GM21515 (cell line): ENCODE data around the gene GPRC5B.

Experiments
- ATAC-seq: cut with Tn5 transposase; IDR thresholded peaks from one replicate; pipeline ENCODE4 v1.9.1; 2021; ENCODE audit not compliant: unreplicated experiment

Gene GPRC5B, protein sequence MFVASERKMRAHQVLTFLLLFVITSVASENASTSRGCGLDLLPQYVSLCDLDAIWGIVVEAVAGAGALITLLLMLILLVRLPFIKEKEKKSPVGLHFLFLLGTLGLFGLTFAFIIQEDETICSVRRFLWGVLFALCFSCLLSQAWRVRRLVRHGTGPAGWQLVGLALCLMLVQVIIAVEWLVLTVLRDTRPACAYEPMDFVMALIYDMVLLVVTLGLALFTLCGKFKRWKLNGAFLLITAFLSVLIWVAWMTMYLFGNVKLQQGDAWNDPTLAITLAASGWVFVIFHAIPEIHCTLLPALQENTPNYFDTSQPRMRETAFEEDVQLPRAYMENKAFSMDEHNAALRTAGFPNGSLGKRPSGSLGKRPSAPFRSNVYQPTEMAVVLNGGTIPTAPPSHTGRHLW

DNA sequence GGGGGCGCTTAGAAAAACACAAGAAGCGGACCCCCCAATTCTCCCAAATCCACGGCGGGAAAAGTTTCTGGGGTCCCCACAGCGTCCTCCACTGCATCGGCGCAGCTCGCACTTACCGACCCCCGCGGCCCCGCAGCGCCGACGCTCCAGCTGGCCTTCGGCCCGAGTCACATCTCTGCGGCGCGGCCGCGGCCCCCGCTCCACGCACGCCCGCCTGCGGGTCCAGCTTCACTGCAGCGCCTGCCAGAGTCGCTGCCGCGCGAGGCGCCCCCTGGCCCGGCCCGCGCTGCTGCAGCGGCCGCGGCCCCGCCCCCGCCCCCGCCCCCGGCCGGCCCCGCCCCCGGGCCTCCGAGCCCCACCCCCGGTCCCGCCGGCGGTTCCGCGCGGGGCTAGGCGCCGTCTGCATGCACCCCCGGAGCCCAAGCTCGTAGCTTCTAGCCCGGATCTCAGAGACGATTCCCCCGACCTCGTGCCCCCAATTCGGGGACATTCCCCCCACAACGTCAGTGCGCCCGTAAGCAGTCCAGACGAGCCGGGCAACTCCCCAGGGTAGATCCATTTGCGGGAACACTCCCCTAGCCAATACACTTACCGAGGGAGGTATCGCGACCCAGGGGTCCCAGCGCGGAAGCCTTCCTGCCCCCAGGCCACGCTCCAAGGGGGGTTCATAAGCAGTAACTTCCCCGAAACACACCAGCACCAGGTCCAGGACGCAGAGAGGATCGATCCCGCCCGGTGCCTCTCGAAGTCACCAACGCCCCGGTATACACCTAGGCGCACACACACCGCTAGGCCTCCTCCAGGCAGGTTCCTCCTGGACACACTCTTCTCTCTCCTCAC, at the start of gene GPRC5B:
GPRC5B (minus strand) TSS at position 238 of the 840 bp plus-strand sequence. CDS start 12,003 bp downstream, outside the sequence.
- ATAC-seq, result no peak

DNA sequence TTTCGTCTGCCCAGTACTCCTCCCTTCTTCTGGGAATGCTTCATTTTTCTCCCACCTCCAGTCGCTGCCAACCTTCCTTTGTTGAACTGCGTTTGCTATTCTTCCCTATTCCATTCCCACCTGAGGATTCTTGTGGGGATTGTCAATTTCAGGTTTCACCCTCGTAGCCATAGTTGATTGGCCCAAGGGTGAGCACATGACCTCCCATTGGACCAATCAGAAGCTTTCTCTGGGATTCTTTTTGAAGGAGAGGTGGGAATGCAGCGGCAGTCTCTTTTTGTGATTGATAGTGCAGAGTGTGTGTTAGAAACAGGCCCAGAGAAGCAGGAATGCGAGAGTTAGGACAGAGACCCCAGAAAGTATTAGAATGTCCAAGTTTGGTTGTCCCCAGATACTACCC, 49.1 kb upstream of the GPRC5B start:
- ATAC-seq, result no peak

DNA sequence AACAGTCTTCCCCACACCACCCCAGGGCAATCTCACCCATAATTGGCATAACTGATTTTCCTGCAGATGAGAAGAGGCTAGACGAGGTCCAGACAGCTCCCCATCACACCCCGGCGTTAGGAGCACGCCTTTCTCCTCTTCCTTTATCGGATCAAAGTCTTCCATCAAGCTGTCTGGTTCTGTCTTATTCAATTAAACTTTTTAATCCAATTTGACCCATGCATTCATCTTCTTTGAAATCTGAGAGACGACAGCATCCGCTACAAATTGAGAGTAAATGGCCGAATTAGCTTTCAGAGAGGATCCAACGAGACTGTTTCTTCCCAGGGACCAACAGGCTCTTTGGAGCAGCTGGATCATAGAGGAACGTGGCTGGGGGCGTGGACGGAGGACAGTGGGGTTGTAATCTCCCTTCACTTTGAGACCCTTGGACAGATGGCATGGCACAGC, 44.4 kb upstream of the GPRC5B start:
- ATAC-seq, result no peak

DNA sequence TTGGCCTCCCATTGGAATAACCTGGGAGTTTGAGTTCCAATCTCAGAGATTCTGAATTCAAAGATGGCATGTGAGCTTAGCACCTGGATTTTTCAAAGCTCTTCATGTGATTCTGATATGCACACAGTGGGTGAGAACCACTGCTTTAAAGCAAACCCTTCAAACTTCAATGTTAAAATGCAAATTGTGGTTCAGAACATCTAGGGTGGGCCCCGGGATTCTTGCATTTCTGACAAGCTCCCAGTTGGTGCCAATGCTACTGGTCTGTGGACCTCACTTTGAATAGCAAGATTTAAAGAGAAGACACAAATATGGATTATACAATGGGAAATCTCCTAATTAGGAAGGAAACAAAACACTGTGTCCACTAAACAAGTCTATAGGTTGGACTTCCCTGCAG, 43.8 kb upstream of the GPRC5B start:
- ATAC-seq, result no peak

DNA sequence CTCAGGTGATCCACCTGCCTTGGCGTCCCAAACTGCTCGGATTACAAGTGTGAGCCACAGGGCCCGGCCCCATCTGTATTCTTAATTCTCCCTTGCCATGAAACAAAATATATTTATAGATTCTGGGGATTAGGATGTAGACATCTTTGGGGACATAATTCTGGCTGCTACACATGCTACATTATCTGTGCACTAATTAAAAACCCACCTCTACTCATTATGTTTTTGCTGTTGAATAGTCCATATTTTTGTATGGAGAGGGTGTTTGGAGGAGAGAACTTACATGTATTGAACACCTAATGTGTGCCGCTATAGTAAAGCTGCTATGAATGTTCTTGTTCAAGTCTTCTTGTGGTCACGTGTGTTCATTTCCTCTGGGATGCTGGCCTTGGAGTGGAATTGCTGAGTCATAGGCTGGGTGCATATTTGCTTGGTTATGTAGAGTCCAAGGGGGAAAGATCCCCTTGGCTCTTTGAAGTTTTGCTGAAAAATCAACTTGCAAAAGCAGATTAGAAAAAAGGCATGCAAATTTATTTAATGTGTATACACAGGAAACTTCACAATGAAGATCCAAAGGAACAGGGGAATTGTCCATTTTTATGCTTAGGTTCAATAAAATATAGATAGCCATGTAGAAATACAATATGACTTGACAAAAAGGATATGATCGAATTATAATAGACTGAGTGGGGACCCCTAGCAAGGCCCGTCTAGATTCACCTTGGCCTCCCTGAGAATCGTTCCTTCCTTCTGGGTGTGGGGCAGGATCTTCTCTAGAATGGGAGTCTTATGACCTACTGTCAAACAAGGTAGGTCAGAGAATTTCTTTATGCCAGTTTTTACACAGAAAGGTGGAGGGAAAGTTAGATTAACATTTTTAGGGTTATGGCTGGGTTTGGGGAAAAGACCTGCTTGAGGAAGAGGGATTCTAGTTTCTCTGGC, 42.1 kb upstream of the GPRC5B start:
- ATAC-seq, result no peak

DNA sequence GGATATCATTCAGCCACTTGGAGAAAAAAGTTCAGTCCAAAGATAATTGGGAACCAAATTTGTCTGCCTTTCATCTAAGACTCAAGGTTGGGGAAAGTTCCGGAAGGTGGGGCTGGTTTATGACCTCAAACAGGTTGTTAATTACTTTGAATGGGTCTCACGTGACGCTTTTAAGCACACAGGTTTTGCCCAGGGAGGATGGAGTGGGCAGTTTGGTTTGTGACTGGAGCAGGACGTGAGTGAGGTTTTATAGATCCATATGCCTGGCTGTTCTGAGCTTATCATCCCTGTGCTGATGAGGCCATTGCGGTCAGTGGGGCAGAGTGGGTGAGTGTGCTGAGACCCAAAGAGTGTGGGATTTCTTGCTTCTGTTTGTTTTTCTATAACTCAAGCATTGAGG, 38.7 kb upstream of the GPRC5B start:
- no peak for ATAC-seq

DNA sequence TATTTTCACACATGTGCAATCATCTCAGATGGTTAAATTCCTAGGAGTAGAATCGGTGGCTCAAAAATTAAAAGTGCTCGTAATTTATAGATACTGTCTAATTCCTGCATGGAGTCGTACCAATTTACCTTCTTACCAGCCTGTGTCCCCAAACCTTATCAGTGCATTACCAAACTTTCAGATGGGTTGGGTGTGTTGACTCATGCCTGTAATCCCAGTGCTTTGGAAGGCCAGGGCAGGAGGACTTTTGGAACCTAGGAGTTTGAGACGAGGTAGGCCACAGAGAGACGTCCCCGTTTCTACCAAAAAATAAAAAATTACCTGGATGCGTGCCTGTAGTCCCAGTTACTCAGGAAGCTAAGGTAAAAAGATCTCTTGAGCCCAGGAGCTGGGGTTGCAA, 34.5 kb upstream of the GPRC5B start:
- no peak for ATAC-seq

DNA sequence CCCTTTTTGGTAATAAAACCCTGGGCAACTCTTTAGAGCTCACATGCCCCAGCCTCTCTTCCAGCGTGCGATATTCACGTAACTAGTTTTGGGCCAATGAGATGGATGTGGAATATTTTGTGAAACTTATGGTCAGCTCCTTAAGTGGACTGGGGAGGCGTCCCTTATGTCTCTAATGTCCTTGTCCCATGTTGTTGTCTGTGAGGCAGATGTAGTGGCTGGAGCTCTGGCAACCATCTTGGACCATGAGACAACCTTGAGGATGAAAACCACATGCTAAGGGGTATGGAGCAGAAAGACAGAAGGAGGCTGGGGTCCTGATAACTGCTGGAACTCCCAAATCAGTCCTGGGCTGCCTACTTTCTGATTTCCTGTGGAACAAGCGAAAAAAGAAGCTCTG, 31.4 kb upstream of the GPRC5B start:
- no peak for ATAC-seq

DNA sequence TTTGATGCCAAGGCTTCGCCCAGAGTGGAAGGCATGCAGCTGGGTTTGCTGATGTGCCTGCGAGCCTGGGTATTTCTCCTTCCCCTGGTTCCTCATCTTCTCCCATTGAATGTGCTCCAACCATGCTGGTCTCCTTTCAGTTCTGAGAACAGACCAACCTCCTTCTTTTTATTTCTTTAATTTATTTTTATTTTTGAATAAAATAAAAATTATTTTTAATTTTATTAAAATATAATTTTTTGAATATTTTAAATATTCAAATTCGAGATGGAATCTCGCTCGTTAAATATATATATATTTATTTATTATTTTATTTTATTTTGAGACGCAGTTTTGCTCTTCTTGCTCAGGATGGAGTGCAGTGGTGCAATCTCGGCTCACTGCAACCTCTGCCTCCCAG, 30.2 kb upstream of the GPRC5B start:
- no peak for ATAC-seq

DNA sequence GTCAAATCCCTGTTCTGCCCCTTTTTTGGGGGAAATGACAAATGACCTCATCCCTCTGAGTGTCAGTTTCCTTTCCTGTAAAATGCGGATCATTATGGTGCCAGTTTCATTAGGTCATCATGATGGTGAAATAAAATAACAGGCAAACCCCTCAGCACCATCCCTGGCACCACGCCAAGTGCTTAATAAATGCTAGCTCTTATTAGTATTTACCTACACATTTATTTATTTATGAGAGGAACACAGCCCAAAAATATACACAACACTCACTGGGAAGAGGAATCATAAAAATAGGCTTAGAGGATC, 28.6 kb upstream of the GPRC5B start:
- no peak for ATAC-seq

DNA sequence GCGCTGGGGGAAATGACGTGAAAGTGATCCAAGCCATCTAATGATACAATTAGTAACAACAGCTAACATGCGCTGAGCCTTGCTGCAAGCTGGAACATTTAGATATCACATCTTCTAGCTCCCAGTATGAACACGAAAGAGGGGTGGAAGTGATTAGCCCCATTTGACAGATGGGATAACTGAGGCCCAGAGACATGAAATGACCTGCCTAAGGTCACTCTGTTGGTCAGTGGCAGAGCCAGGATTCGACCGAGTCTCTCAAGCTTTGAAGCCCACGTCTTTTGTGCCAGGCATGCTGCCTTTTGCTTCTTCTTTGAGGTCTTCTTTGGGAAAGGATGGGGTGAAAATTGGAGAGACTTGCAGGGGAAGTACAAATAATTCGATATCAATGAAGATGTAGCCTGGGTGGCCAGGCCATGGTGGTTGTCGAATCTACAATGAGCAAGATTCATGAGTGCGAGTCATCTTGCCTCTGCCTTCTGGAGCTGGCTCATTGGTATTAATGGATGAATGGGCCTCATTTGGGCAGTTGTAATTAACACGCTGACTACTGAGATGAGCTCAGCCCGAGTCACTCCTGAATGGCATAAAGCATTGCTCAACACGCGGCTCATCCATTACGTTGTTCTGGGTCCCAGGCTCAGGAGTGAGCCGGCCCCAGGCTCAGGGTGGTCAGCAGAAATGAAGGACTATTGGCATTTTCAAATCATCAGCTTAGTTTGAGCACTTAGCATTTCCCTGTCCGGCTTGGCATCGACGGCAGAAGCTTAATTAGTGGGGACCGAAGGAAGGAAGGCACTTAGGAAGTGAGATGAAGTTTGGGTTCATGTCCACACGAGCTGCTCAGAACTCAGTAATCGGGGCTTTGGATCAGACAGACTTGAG, 28.0 kb upstream of the GPRC5B start:
- no peak for ATAC-seq

DNA sequence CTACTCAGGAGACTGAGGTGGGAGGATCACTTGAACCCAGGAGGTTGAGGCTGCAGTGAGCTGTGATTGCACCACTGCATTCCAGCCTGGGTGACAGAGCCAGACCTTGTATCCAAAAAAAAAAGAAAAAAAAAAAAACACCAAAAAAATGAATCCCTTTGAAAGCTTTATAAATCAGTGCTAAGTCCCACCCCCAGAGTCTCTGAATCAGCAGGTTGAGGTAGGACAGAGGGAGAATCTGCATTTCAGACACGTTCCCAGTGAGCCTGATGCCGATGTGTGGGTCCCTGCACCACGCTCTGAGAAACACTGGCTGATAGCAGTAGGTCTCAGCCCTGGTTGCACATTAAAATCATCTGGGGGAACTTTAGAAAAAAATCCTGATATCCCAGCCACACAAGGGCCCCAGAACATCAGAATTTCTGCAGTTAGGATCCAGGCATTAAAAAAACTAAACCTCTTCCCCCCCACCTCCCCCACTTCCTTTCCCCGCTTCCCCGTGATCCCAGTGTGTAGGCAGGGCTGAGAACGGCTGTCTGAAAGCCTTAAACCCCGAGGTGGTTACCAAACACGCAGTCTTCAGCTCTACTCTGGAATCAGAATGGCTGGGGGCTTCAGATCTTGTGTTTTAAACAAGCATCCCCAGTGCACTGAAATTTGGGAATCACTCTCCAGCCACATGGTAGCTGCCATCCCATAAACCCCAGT, 27.3 kb upstream of the GPRC5B start:
- no peak for ATAC-seq

DNA sequence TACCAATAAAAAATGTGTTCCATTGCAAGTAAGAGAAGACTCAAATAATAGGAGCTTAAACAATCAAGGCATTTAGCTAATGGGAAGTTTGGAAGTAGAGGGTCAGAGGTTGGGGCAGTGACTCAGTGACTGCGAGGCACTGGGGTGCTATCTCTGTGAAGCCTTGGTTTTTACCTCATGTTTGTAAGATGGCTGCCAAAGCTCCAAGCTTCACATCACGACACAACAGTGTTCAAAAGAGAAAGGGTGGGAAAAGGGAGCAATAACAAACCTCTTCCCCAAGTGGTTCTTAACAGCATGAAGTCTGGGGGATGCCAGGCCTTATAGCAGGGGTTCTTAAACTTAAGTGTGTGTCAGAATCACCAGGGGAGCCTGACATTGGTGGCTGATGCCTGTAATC, 26.6 kb upstream of the GPRC5B start:
- ATAC-seq, result no peak

DNA sequence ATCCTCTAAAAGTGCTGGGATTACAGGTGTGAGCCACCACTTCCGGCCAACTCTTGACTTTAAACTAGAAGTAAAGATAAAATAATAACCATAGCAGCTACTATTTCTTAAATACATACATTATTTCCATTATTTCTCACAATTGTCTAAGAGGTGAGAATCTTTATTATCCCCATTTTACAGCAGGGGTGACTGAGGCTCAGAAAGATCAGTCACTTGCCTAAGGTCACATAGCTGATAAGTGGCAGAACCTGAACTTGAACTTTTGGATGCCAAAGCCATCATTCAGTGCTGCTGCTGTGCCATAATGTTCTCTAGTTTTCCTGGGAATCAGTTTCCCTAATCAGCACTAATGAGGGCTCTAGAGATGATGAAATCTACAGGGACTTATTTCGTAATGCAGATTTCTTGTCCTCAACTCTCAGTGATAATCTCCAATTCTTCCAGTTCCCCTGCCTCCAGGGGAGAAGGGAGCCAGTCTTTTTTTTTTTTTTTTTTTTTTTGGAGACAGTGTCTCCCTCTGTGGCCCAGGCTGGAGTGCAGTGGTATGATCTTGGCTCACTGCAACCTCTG, 25.2 kb upstream of the GPRC5B start:
- ATAC-seq, result no peak

DNA sequence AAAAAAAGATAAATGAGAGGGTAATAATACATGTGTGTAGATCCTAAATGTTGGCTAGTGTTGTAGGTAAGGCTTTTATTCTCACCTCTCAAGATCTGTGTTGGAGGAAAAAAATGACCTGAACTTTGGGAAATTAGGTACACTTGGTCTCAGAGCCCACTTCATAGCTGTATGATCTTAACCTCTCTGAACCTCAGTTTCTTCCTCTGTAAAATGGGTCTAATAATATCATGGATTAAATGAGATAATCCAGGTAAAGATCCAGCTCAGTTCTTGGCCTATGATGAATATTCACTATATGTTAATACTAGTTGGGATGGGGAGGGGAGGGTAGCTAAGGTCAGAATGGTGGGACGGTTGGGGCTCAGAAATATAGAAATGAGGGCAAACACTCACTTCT, 24.3 kb upstream of the GPRC5B start:
- no peak for ATAC-seq

DNA sequence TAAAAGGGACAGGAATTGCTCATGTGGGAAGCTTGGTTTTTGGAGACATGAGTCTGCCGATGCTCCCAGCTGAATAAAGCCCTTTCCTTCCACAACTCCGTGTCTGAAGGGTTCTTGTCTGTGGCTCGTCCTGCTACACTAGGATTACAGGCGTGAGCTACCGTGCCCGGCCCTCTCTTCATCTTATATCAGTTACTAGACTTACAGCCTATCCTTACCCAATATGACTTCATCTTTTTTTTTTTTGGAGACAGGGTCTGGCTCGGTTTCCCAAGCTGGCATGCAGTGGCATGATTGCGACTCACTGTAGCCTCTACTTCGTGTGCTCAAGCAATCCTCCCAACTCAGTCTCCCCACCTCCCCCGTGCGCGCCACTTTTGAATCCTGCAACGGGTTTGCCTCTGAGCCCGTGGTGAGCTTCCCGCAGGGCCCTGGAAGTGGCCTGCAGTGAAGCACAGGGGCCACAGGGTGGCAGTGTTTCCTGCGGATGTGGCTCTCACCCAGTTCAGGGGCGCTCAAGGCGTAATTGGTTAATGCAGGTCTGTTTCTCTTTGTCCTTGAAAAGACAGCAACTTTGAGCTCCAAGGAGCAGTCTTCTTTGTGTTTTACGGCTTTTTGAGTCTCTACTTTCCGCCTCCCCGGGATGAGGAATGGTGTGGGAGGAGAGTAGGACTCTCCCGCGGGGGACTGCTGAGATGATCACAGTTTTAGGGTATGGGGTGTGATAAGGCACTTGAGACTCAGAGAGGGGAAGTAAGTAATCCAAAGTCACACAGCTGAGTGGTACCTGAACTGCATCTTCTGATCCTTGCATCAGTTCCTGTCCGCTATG, 22.7 kb upstream of the GPRC5B start:
- ATAC-seq, result no peak

DNA sequence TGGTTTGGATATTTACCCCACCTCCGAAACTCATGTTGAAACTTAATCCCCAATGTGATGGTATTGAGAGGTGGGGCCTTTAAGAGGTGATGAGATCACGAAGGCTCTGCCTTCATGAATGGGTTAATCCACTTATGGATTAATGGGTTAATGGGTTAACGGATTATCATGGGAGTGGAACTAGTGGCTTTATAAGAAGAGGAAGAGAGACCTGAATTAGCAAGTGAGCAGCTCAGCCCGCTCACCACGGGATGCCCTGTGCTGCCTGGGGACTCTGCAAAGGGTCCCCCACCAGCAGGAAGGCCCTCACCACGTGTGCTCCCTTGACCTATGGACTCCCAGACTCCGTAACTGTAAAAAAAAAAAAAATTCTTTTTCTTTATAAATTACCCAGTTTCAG, 16.5 kb upstream of the GPRC5B start:
- ATAC-seq, result no peak

DNA sequence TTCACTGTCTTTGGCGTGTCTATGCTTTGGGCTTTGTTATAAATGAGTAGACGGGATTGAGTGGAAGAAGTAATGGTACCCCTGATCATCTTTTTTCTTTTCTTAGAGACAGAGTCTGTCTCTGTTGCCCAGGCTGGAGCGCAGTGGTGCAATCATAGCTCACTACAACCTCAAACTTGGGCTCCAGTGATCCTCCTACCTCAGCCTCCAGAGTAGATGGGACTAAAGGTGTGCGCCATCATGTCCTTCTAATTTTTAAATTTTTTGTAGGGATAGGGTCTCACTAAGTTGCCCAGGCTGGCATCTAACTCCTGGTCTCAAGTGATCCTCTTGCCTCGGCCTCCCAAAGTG, 14.9 kb upstream of the GPRC5B start:
- ATAC-seq, result no peak
